Panc1 (cell line): Measurements from ENCODE around the gene PHC1.
"Not testable (repeated sequence)": the region's sequence is repeated elsewhere in the genome, so short reads cannot be mapped to it uniquely, and the experiment has no call there.

Source experiments
- CTCF ChIP-seq: fragments of 450-650 bp; IDR thresholded peaks from 2 replicates; pipeline ENCODE4 v1.5.1; 2017; ENCODE audit warnings: mild to moderate bottlenecking
- POLR2AphosphoS5 ChIP-seq: IDR thresholded peaks from 2 replicates; pipeline ENCODE4 v1.6.1; 2012; ENCODE audit warnings: mild to moderate bottlenecking, low read depth, low read length, moderate library complexity
- SIN3A ChIP-seq: IDR thresholded peaks from 2 replicates; pipeline ENCODE4 v1.6.1; 2012; ENCODE audit warnings: low read depth, mild to moderate bottlenecking, low read length, moderate library complexity, borderline replicate concordance; ENCODE audit not compliant: insufficient read depth
- TCF7L2 ChIP-seq: IDR thresholded peaks from 2 replicates; pipeline ENCODE4 v1.6.1; 2011; ENCODE audit warnings: mild to moderate bottlenecking, low read depth, low read length, inconsistent platforms

- not testable (repeated sequence) for TF ChIP-seq SIN3A, CTCF, POLR2AphosphoS5, TCF7L2
Measured at GRCh38 chr12:8919643-8920042, 5.3 kb downstream of the PHC1 start.
